Measurements from ENCODE around the gene CLDN15. TPM values are rescaled to one million over a fixed set of nuclear protein-coding genes. Genes with fewer than 3 reads are reported as not detected.

CLDN15 gene
- total and polyA plus RNA-seq, 2 donors (not counting 1 experiment from before 2014, with no cell fraction given): 31.1 to 42.1 TPM

DNA sequence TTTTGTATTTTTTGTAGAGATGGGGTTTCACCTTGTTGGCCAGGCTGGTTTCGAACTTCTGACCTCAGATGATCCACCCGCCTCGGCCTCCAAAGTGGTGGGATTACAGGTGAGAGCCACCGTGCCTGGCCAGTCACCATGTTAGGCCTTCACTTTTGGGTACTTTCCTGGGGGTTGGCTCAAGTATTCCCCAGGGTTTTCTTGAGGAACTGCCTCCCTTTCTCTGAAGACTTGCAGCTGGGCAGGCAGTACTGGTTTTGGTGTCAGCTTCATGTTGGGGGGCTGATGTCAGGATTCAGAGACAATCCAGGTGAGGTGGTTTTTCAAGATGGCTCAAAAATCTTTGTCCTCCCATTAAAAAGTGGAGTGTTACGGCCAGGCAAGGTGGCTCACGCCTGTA, 12.0 kb downstream of the CLDN15 start:
- no peaks in the 10 kb centered on the region for H3K4me1 ChIP-seq (ENCODE audit: control insufficient read depth in 2 of 2, insufficient read depth in 2 of 2, low read length in 2 of 2)
- intact Hi-C loops (cut with micrococcal nuclease): no loop called here
- Mint-ChIP-seq H3K27ac (no peak overlapping the region), H3K4me3 (no peak overlapping the region), H3K27me3 (no peaks in the 10 kb centered on the region), H3K9me3 (ENCODE audit: insufficient read depth) (no peaks in the 10 kb centered on the region), H3K4me1 (peaks cover 2% of the 10 kb centered on the region)
- DNase-seq (no peak), ATAC-seq (ENCODE audit: low read depth) (no peak)
- H4K20me1 ChIP-seq (ENCODE audit: control insufficient read depth, insufficient read depth, low read length, poor library complexity, severe bottlenecking): peaks cover 26% of the 10 kb centered on the region
- peaks cover 16% of the 10 kb centered on the region for H3K79me2 ChIP-seq (ENCODE audit: control insufficient read depth, insufficient read depth, low read length)
- TF ChIP-seq EZH2 (IDR thresholded peaks at IDR 0.05; ENCODE audit: borderline replicate concordance, insufficient read depth, low read depth, low read length, poor library complexity, severe bottlenecking): no peak
- TF ChIP-seq, protein P1, sequence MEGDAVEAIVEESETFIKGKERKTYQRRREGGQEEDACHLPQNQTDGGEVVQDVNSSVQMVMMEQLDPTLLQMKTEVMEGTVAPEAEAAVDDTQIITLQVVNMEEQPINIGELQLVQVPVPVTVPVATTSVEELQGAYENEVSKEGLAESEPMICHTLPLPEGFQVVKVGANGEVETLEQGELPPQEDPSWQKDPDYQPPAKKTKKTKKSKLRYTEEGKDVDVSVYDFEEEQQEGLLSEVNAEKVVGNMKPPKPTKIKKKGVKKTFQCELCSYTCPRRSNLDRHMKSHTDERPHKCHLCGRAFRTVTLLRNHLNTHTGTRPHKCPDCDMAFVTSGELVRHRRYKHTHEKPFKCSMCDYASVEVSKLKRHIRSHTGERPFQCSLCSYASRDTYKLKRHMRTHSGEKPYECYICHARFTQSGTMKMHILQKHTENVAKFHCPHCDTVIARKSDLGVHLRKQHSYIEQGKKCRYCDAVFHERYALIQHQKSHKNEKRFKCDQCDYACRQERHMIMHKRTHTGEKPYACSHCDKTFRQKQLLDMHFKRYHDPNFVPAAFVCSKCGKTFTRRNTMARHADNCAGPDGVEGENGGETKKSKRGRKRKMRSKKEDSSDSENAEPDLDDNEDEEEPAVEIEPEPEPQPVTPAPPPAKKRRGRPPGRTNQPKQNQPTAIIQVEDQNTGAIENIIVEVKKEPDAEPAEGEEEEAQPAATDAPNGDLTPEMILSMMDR (IDR thresholded peaks at IDR 0.05): no peak
- no peak overlapping the region for H3K9ac ChIP-seq (ENCODE audit: low read length)
- H3K27ac ChIP-seq (ENCODE audit: low read length in 2 of 2): no peak overlapping the region
- H3K4me2 ChIP-seq (replicated peaks; ENCODE audit: low read depth, low read length, poor library complexity, severe bottlenecking): no peak overlapping the region
- 90% methylated on average over 6 of the region's 6 CpGs for WGBS (ENCODE audit: insufficient coverage)
- H3K9me3 ChIP-seq (ENCODE audit: control extremely low read depth in 1 of 3, control insufficient read depth in 2 of 3, insufficient read depth in 1 of 3, low read length in 2 of 3): no peaks in the 10 kb centered on the region
- no peak overlapping the region for H2AFZ ChIP-seq (ENCODE audit: insufficient read depth, low read depth, low read length, poor library complexity, severe bottlenecking)
- H3K27me3 ChIP-seq (replicated peaks in 1 of 4; ENCODE audit: control extremely low read depth in 1 of 4, control insufficient read depth in 3 of 4, insufficient read depth in 4 of 4, low read length in 3 of 4): no peaks in the 10 kb centered on the region
- H3K4me3 ChIP-seq (ENCODE audit: control extremely low read depth in 1 of 5, extremely low read depth in 1 of 5, insufficient read depth in 1 of 5, low read depth in 2 of 5, low read length in 4 of 5): no peak overlapping the region
- ChIA-PET CTCF (no interaction called here), POLR2A (no interaction called here)
- peaks cover 3 to 44% of the 10 kb centered on the region in 2 experiments for H3K36me3 ChIP-seq (replicated peaks in 1 of 2; ENCODE audit: control extremely low read depth in 1 of 2, control insufficient read depth in 1 of 2, extremely low read depth in 1 of 2, insufficient read depth in 2 of 2, low read length in 1 of 2)

DNA sequence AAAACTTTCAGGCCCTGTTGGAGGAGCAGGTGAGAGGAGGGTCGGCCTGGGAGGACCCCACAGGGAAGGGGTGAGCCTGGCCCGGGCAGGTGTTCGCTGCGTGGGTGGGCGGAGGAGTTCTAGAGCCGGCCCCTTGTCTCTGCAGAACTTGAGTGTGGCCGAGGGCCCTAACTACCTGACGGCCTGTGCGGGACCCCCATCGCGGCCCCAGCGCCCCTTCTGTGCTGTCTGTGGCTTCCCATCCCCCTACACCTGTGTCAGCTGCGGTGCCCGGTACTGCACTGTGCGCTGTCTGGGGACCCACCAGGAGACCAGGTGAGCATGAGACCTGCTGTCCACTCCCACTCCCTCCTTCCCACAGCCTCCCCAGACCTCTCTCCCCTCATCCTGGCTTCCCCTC, 14.1 kb downstream of the CLDN15 start:
- Histone ChIP-seq H2AFZ (ENCODE audit: insufficient read depth, low read depth, low read length, poor library complexity, severe bottlenecking) (no peak overlapping the region), H3K27ac (ENCODE audit: low read length in 2 of 2) (no peak overlapping the region), H3K4me1 (ENCODE audit: control insufficient read depth in 2 of 2, insufficient read depth in 2 of 2, low read length in 2 of 2) (peaks cover 6 to 9% of the 10 kb centered on the region in 2 donors), H3K4me2 (replicated peaks; ENCODE audit: low read depth, low read length, poor library complexity, severe bottlenecking) (no peak overlapping the region), H4K20me1 (ENCODE audit: control insufficient read depth, insufficient read depth, low read length, poor library complexity, severe bottlenecking) (peaks cover 35% of the 10 kb centered on the region), H3K27me3 (replicated peaks in 1 of 4; ENCODE audit: control extremely low read depth in 1 of 4, control insufficient read depth in 3 of 4, insufficient read depth in 4 of 4, low read length in 3 of 4) (no peaks in the 10 kb centered on the region), H3K79me2 (ENCODE audit: control insufficient read depth, insufficient read depth, low read length) (peaks cover 38% of the 10 kb centered on the region), H3K9ac (ENCODE audit: low read length) (no peak overlapping the region), H3K9me3 (ENCODE audit: control extremely low read depth in 1 of 3, control insufficient read depth in 2 of 3, insufficient read depth in 1 of 3, low read length in 2 of 3) (no peaks in the 10 kb centered on the region), H3K4me3 (ENCODE audit: control extremely low read depth in 1 of 5, extremely low read depth in 1 of 5, insufficient read depth in 1 of 5, low read depth in 2 of 5, low read length in 4 of 5) (no peak overlapping the region), H3K36me3 (replicated peaks in 1 of 2; ENCODE audit: control extremely low read depth in 1 of 2, control insufficient read depth in 1 of 2, extremely low read depth in 1 of 2, insufficient read depth in 2 of 2, low read length in 1 of 2) (peaks cover 3 to 39% of the 10 kb centered on the region in 2 experiments)
- Mint-ChIP-seq H3K9me3 (ENCODE audit: insufficient read depth) (no peaks in the 10 kb centered on the region), H3K27me3 (no peaks in the 10 kb centered on the region), H3K4me3 (no peak overlapping the region), H3K4me1 (peaks cover 14% of the 10 kb centered on the region), H3K27ac (no peak overlapping the region)
- no peak for TF ChIP-seq EZH2 (IDR thresholded peaks at IDR 0.05; ENCODE audit: borderline replicate concordance, insufficient read depth, low read depth, low read length, poor library complexity, severe bottlenecking)
- TF ChIP-seq, protein P1 (IDR thresholded peaks at IDR 0.05): no peak
- 97% methylated on average over 15 of the region's 15 CpGs for WGBS (ENCODE audit: insufficient coverage)
- ATAC-seq (ENCODE audit: low read depth): no peak
- intact Hi-C loops (cut with micrococcal nuclease): no loop called here
- ChIA-PET CTCF (interaction anchor here (0.9 kb wide), 1 partner anchor 26 kb away, joined by 3 read pairs; no protein-coding TSS in a partner anchor), POLR2A (no interaction called here)
- DNase-seq: no peak

All from B cell (primary cell).